ENCODE results near the gene ASPSCR1. TPM values are rescaled to one million over a fixed set of nuclear protein-coding genes. Genes with fewer than 3 reads are reported as not detected.

The ASPSCR1 gene
- total RNA-seq, 1 donor from 2014 or later: 19.0 TPM

- no peak for ATAC-seq
Measured at GRCh38 chr17:82013772-82014321, 36.4 kb downstream of the ASPSCR1 start.

GRCh38 chr17:82014432-82014831 is 37.0 kb downstream of the ASPSCR1 start:
- peak; percentile 53 for ATAC-seq

GRCh38 chr17:82014971-82015310 is 37.5 kb downstream of the ASPSCR1 start:
- ATAC-seq: no peak

GRCh38 chr17:82015311-82015971 is 38.0 kb downstream of the ASPSCR1 start:
- no peak for ATAC-seq

- ATAC-seq: no peak
Measured at GRCh38 chr17:82016061-82016874, 38.8 kb downstream of the ASPSCR1 start.

- no peak for ATAC-seq
Measured at GRCh38 chr17:82016875-82017459, 39.5 kb downstream of the ASPSCR1 start.

- no peak for ATAC-seq
Measured at GRCh38 chr17:82017612-82018151, 40.3 kb downstream of the ASPSCR1 start.

- ATAC-seq: no peak
Measured at GRCh38 chr17:82018152-82018988, 40.9 kb downstream of the ASPSCR1 start.

GRCh38 chr17:82018989-82019689 is 41.7 kb downstream of the ASPSCR1 start:
- no peak for ATAC-seq

- no peak for ATAC-seq
Measured at GRCh38 chr17:82019690-82020571, 42.5 kb downstream of the ASPSCR1 start.

GRCh38 chr17:82020572-82021106 is 43.2 kb downstream of the ASPSCR1 start:
- no peak for ATAC-seq

- ATAC-seq: peak; percentile 3
Measured at GRCh38 chr17:82021107-82021899, 43.9 kb downstream of the ASPSCR1 start.

- ATAC-seq: no peak
Measured at GRCh38 chr17:82021900-82022309, 44.5 kb downstream of the ASPSCR1 start.

- no peak for ATAC-seq
Measured at GRCh38 chr17:82022310-82022980, 45.0 kb downstream of the ASPSCR1 start, which contains the start of gene CENPX. Gene CENPX, minus strand, starts transcription at chr17:82022878. Its CDS starts 17 bp downstream, at chr17:82022861.

- ATAC-seq: peak; percentile 95
Measured at GRCh38 chr17:82022981-82023446, 45.6 kb downstream of the ASPSCR1 start, which contains the start of gene LRRC45. Gene LRRC45, plus strand, starts transcription at chr17:82023305. Its CDS starts 339 bp downstream, at chr17:82023644.

GRCh38 chr17:82023447-82024241 is 46.2 kb downstream of the ASPSCR1 start:
- peak; percentile 0 for ATAC-seq

- no peak for ATAC-seq
Measured at GRCh38 chr17:82024859-82025258, 47.4 kb downstream of the ASPSCR1 start.

Measured in esophagus mucosa (tissue), 1 donor.